SHP77 (cell line): Measurements from ENCODE around the gene LRRC30.
"Not testable (repeated sequence)": the region's sequence is repeated elsewhere in the genome, so short reads cannot be mapped to it uniquely, and the experiment has no call there.

Experiments
- DNase-seq, 2 experiments: peaks; one replicate each; lab custom pipeline; 2025; lab: John Stamatoyannopoulos, UW

Gene LRRC30

DNA sequence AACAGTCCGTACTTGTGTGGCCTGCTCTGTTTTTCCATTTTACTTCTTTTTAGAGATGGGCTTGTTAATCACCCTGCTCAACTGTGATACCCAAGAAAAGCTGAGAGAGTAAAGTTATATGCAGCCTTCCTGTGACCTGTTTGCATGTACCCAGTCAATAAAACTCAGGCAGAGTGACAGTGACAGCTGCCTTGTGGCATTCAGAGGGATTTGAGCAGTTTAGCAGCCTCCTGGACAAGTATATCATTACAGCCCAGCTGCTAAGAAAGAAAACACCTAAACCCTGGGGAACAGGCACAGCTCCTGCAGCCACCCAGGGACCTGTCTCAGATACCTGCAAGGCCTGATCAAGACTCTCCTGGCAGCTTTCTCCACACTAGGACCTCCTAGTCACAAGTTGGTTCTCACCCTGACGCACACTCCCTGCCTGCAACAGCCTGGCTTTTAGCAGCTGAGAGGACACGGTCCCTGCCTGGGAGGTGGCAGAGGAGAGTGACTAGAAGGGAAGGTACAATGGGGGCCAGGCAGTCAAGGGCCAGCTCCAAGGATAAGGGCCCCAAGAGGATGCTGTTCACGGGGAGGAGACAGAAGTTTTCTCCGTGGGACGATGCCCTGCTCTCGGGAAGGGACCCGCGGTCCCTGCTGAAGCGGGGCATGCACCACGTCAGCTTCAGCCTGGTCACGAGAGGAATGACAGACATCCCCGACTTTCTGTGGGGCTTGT is at the start of gene LRRC30:
TSS of gene LRRC30 (plus strand) at position 464 of the 724 bp plus-strand sequence. CDS start at position 514, 50 bp downstream.
- no peak for DNase-seq

GRCh38 chr18:7185701-7186100 is 45.2 kb upstream of the LRRC30 start:
- DNase-seq: no peak

DNA sequence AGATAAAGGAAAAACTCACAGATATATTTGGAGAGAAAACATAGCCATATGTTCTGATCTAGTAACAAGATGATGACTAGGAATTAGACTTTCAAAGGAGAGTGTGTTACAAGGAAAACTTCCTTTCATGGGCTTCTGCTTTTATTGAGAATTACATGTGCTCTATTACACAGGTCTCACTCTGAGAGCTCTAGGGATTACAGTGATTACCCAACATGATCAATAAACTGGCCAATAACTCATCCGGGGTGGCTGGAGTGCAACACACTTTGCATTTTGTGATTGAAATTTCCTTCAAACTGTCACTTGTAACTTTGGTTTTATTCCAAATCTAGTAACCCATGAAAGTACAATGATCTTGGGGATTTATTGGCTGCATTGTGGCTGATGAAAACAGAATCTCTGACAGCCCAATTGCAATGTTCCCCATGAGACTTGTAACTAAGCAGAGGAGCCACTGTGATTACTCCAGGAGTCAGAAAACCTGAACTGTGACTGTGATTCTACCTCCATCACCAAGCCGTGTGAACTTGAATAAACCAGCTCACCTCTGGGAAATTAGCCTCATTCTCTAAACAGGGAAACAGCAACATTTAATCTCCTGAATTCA is 40.2 kb upstream of the LRRC30 start:
- DNase-seq: no peak

GRCh38 chr18:7191736-7192135 is 39.2 kb upstream of the LRRC30 start:
- DNase-seq: no peak

GRCh38 chr18:7195266-7195665 is 35.6 kb upstream of the LRRC30 start:
- DNase-seq: no peak

DNA sequence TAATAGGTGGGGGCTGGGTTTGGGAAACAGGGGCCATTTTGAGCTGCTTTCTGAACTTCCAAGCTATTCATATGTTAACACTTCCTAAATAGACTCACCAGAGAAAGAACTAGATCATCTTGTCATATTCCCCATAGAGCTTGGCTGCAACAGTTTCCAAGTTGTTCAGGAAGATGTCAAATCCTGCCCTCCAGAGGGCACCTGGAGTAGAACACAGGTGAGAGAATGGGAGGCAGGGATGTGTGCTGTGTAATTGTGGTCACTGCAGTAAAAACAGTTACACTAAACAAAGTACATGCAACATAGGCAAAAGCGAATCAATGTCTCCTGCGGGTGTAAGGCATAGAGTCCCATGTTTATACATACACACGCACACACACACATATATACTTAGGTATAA is 34.5 kb upstream of the LRRC30 start:
- DNase-seq: no peak

GRCh38 chr18:7197854-7198253 is 33.0 kb upstream of the LRRC30 start:
- DNase-seq: no peak

DNA sequence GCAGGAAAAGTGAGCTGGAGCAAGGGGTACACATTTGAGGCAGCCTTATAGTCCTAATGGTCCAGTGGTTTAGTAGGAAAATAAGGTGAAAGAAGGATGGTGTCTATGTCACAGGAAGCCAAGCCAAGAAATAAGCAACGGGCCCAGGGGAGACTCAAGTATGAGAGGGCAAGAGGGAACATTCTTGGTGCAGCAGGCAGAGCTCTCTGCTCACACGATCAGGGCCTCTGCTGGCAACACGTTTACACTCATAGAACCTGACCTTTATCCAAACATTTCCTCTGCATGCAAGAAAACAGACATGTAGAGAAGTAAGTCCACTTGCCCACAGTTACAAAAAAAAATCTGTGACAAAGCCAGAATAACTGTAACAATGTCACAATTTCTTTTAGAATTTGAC is 32.6 kb upstream of the LRRC30 start:
- no peak for DNase-seq

GRCh38 chr18:7201096-7201495 is 29.8 kb upstream of the LRRC30 start:
- no peak for DNase-seq

DNA sequence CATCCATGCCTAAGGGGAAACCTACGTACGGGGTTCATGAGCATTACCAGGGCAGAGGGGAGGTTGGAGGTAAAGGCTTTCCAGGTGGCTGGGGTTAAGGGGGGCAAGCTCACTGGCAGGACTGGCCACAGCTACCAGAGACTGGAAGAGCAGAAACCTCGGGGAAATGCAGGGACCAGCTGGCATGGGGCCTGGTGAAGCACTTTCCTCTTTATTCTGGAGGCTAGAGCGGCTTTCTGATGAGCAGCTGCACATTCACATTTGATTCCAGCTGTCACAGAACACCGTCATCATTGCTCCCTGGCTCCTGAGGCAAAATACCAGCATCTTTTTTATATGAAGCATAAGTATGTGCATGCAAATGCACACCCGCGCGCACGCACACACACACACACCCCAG is 28.7 kb upstream of the LRRC30 start:
- DNase-seq: no peak

GRCh38 chr18:7203601-7204000 is 27.3 kb upstream of the LRRC30 start:
- not testable (repeated sequence) for DNase-seq

GRCh38 chr18:7205346-7205745 is 25.5 kb upstream of the LRRC30 start:
- no peak for DNase-seq

DNA sequence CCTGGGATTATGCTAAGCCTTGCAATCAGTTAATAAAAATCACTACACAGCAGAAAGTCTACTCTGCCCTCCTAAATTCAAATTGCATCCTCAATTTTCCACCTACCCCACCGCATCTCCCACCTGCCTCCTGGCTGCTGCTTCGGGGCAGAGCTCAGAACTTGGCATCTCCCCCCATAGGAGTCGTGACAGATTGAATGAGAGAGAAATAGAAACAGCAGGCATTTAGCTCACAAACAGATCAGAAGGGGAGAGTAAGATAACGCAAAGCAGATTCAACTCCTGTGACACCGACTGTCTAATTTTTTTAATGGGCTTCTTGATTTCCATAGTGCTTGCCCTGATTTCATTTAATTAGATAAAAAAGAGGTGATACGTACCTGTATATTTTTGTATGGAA is 24.7 kb upstream of the LRRC30 start:
- no peak for DNase-seq

- DNase-seq: no peak
Measured at GRCh38 chr18:7207366-7207915, 23.4 kb upstream of the LRRC30 start.

- DNase-seq: peak; percentile 44 to 67
Measured at GRCh38 chr18:7221424-7222155, 9.3 kb upstream of the LRRC30 start.

- no peak for DNase-seq
Measured at GRCh38 chr18:7224198-7224597, 6.7 kb upstream of the LRRC30 start.

DNA sequence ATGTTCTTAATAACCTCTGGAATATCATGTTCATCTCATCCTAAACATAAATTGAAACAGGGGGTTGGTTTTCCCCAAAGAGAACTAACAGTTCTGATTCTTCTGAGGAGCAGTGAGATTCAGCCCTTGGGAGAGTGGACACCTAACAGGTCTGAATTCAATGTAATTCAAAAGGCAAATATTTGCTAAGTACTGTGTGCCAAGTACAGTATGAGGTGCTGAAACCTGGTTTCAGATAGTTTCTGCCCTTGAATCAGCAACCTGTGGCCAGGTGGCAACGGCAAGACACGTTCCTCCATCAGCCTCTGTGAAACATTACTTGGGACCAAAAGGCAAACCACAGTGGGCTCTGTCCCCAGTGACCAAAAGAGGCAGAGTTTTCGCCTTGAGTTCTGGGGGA is 1.3 kb downstream of the LRRC30 start:
- DNase-seq: no peak

DNA sequence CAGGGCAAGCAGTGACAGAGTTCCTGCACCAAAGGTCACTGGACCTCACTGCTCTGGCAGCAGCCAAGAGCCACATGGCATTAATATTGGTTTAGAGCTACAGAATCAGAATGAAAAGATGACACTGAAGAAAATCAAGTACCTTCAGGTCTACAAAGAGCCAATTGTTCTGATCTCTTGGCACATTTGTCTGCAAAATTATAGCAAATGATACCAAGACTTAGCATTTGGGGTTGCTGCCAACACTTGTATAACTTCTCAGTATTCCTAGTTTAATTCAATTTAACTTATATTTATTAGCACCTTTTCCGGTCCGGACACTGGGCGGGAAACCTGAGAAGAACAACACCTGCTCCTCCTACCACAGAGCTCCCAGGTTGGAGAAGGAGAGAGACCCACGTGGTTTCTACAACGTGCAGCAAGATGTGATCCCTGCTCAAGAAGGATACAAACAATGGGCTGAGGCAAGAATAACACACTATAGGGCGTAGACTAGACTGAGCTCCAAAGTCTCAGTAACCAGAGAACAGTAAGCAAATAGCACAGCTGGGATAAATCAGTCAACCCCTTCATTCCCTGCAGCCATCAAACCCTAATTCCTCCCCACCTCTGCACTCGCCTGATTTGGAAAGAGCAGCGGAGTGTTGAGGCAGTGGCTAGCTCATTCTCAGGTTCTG is 2.4 kb downstream of the LRRC30 start:
- no peak for DNase-seq

GRCh38 chr18:7234091-7234490 is 3.2 kb downstream of the LRRC30 start:
- DNase-seq: no peak

DNA sequence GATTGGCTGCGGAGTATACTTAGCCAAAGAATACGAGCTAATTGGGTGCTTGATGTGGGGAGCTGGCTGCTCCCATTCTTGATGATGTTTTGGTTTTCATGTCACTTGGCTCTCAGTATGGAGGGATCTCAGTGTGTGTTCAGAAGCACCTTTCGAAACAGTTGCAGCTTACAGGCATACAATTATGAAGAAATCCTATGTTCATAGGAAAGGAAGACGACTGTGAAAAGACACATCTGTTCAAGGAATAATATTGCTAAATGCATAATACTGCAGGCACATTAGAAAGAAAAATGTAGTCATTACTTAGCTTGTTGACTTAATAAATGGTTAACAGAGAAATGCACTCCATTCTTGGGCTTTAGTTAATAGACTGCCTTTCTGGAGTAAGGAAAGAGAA is 4.1 kb downstream of the LRRC30 start:
- DNase-seq: no peak

DNA sequence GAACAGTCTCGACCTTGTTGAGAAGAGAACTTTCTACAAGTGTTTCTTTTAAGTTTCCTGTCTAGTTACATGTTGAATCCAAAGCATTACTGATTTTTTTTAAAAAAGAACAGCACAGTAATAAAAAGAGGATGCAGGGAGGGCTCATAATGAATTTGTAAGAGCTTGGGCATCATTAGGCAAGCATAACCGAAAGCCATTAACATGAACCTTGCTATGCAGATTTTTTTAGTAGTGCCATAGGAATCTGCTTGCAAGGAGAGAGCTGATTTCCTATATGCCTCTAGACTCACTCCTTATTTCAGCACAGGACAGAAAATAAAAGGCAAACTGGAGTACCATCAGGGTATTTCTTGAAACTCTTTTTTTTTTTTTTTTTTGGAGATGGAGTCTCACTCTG is 5.2 kb downstream of the LRRC30 start:
- DNase-seq: no peak

- DNase-seq: no peak
Measured at GRCh38 chr18:7236933-7237332, 6.0 kb downstream of the LRRC30 start.
